Measurements from ENCODE around the gene MKX.

Gene MKX

GRCh38 chr10:27655296-27655695 lies 90.3 kb downstream of the MKX start:
- no peak for DNase-seq (ENCODE audit: low read depth, low spot score)

- DNase-seq (ENCODE audit: low read depth, low spot score) = no peak
These were observed 91.3 kb downstream of the MKX start for GRCh38 chr10:27654284-27654683.

GRCh38 chr10:27646604-27647175 lies 98.9 kb downstream of the MKX start:
- no peak for DNase-seq (ENCODE audit: low read depth, low spot score)

GRCh38 chr10:27646194-27646593 lies 99.4 kb downstream of the MKX start:
- DNase-seq (ENCODE audit: low read depth, low spot score) = no peak

GRCh38 chr10:27644307-27644939 lies 101.2 kb downstream of the MKX start:
- no peak for DNase-seq (ENCODE audit: low read depth, low spot score)

GRCh38 chr10:27643301-27643700 lies 102.3 kb downstream of the MKX start:
- DNase-seq (ENCODE audit: low read depth, low spot score) = no peak

- DNase-seq (ENCODE audit: low read depth, low spot score) = no peak
These were observed 103.5 kb downstream of the MKX start for GRCh38 chr10:27642023-27642589.

GRCh38 chr10:27638071-27638750 lies 107.4 kb downstream of the MKX start:
- DNase-seq (ENCODE audit: low read depth, low spot score) = no peak

GRCh38 chr10:27637601-27638000 lies 108.0 kb downstream of the MKX start:
- no peak for DNase-seq (ENCODE audit: low read depth, low spot score)

GRCh38 chr10:27636816-27637215 lies 108.8 kb downstream of the MKX start:
- no peak for DNase-seq (ENCODE audit: low read depth, low spot score)

GRCh38 chr10:27635699-27636270 lies 109.8 kb downstream of the MKX start:
- no peak for DNase-seq (ENCODE audit: low read depth, low spot score)

- DNase-seq (ENCODE audit: low read depth, low spot score) = no peak
These were observed 110.3 kb downstream of the MKX start for GRCh38 chr10:27635290-27635689.

GRCh38 chr10:27628621-27629020 lies 117.0 kb downstream of the MKX start:
- DNase-seq (ENCODE audit: low read depth, low spot score) = no peak

- DNase-seq (ENCODE audit: low read depth, low spot score) = no peak
These were observed 118.7 kb downstream of the MKX start for GRCh38 chr10:27626890-27627289.

- no peak for DNase-seq (ENCODE audit: low read depth, low spot score)
These were observed 120.0 kb downstream of the MKX start for GRCh38 chr10:27625452-27626211.

- DNase-seq (ENCODE audit: low read depth, low spot score) = no peak
These were observed 120.7 kb downstream of the MKX start for GRCh38 chr10:27624941-27625340.

Data from brain pericyte (primary cell).